Measurements from ENCODE around the gene DCN.

DCN gene

DNA sequence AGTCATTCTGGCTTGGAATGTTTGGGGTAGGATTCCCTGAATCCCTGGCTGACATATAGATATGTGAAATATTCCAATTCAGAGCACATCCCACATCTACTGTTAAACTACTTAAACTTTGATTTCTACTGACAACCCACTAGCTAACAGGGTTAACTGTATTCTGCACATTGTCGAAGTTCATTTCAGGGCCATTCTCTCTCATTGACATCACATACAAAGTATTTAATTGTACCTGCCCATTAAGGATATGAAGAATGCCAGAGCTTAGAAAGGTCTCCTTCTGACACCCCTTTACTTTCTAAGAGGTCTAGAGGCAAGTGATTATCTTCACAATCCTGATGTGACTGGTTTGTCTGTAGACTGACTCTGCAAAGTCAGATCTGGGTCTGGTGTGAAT, 2.8 kb upstream of the DCN start:
- no peak for DNase-seq (ENCODE audit: low spot score)

DNA sequence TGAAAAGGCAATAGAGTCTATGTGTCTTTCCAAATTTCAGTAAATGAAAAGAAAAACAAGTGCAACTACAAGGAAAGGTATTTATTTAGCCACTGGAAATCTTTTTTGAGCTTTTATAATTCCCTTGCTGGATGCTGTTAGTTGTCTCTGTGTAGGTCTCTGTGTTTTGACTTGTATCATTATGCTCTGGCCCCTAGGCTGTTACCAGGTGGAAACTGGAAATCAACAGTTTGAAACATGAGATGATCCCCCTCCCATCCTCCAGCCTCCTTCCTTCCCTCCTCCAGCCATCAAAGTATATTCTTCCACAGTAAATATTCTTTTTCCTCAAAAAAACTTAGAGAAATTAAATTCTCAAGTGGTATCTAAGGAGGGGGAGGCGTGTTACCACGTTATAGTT, 934 bp upstream of the DCN start:
- no peak for DNase-seq (ENCODE audit: low spot score)

DNA sequence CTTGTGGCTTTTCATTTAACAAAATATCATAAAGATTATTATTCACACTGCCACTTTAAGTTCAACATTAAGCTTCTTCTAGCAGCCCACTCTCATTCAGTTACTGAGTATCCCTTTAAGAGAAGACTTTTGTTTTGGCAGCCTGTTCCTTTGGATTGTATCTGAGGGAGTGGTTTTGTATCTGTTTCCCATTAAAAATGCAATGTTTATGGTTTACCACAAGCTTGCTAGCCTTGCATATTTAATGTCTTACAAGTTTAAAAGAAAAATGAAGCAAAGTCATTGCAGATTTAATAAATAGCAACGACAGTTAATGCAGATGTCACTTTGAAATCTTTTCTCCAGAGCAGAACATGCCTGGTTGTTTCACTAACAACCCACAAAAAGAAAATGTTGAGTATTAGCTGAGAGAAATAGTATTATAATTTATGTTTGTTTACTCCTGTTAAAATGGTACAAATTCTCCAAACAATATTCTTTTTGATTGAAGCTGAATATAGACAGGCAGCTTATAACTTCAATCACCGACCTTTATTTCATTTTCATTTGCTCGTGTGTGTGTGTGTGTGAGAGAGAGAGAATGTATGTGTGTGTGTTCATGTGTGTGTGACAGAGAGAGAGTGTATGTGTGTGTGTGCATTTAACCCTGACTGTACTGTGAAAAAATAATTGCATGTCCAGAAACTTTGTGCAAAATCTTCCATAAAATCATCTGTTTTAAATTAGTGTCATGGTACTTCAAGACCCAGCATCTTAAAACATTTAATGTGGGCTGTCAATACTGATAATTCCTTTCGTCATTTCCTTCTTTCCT, 1.8 kb downstream of the DCN start:
- no peak for DNase-seq (ENCODE audit: low spot score)

DNA sequence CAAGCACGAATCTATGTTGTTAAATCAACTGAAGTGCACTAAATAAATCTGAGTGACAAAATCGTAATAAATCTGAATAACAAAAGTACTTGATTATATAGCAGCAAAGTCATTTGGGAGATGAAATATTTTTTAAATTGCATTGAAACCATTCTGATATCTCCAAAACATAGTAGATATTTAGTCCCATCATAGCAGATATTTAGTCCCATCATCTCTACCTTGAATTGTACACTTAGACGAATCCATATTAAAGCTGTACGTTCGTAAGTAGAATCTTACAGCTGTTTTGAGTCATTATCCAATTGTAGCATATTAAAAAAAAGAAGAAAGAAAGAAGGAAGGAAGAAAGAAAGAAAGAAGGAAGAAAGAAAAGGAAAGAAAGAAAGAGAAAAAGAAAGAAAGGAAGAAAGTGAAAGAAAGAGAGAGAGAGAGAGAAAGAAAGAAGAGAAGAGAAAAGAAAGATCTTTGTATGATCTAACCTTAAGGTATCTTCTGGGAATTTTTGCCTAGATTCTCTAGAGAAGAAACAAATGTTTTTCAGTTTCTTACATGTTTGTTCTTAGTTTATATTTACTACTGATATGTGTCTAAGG, 2.6 kb downstream of the DCN start:
- no peak for DNase-seq (ENCODE audit: low spot score)

DNA sequence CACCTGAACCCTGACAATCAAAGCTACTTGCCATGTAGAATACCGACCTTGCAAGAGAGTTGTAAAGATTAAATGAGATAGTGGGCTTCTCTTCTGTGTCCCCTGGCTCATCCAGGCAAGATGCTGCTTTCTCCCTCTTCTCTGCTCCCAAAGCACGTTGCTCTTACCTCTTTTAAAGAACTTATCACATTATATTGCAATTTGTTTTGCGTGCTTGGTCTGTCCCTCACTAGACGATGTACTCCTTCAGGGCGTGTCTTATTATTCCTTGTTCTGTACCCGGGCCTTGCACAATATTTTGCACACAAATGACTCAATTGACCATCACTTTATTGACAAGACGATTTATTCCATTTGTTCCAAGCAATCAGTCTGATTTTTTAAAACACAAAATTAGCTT, 3.3 kb downstream of the DCN start:
- DNase-seq (ENCODE audit: low spot score) = no peak

DNA sequence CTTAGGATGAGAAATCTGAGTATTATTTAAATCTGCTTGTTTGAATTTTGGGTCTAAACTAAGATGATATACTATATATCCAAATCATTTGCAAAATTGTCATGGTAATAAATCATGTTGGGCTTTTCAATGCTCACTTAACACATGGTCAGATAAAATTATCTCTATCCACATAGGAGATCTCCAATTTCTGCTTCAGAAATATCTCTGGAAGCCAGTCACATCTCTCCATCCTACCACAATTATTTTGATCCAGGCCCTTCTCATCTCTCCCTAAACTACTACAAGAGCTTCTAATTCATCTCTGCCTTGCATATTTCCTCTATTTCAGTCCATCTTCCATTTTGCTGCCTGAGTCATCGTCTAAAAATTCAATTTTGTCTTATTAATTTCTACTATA, 3.8 kb downstream of the DCN start:
- no peak for DNase-seq (ENCODE audit: low spot score)

DNA sequence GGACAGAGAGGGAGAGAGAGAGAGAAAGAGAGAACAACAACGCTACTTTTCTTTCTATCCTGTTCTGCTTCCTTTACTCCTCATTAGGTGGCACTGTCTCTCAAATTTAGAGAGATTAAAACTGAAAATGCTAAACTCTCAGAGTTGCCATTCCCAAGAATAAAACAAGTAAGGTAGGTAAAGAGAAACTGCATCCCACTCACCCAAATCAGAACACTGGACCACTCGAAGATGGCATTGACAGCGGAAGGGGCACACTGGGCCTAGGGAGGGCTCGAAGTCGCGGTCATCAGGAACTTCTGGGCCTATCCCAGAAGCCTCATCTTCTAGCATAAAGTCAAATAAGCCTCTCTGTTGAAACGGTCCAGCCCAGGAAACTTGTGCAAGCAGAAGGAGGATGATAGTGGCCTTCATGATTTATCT, 4.5 kb downstream of the DCN start:
- no peak for DNase-seq (ENCODE audit: low spot score)

DNA sequence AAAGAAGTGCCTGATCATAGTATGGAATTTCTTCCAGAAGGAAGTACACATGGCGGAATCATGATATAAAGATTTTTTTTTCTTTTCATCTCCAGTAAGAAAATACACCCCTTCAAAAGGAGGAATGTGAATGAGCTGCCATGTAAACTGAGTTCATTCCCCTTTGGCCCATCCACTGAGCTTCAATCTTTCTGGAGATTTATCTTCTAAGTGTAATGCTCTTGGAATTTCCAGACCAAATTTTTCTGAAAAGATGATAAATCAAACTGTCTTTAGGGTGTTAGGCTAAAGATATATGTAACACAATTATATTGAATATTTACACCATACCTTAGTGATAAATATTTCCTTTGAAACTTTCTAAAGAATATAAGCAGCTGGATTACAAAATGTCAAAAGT, 5.2 kb downstream of the DCN start:
- no peak for DNase-seq (ENCODE audit: low spot score)

DNA sequence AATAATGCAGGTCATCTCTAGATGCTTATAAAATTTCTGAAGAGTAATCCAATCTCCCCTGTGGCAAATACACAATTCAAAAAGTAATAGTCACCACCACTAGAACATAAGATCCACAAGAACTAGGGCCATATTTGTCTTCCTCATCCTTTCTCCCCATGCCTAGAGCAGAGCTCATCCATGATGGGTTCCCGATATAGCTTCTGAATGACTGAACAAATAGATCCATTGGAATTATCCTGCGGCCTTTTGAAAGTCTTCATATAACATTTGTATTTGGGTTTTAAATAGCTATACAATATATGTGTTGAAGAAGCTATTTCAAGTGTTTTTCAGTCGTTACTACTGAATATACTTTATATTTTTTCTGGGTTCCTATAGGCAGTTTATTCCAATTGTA, 5.7 kb downstream of the DCN start:
- DNase-seq (ENCODE audit: low spot score) = no peak

DNA sequence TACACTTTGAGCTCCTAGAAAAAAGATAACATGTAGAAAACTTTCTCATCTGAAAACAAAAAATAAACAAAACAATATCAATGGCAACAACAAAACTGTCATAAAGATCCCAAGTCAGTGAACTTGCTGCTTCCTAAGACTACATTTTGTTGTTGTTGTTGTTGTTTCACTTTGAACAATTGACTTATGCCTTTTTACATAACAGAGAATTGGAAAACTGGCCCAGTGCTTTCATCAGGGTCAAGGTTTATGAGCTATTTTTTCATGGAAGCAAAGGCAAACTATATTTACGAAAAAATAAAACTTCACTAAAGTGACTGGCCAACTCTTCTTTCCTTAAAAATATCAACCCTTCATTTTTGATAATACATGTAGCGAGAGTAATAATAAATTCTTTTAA, 6.3 kb downstream of the DCN start:
- DNase-seq (ENCODE audit: low spot score) = no peak

DNA sequence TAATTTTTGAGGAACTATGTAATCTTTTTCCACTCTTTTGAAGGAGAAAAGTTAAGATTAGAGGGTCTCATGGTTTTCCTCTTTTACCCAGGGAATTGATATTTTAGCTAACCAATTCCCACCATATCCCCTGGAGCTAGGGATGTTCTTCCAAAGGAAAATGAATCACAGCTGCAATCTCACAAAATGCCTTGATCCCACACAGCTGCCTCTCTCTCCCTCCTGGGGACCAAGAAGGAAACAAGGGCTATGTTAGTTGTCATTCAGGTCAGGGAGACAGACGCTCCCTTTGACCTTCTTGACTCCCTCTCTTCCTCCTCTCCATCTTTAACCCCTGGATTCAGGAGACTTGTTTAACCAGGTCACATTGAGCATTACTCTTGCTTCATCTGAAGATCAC, 9.5 kb downstream of the DCN start:
- DNase-seq (ENCODE audit: low spot score) = no peak

DNA sequence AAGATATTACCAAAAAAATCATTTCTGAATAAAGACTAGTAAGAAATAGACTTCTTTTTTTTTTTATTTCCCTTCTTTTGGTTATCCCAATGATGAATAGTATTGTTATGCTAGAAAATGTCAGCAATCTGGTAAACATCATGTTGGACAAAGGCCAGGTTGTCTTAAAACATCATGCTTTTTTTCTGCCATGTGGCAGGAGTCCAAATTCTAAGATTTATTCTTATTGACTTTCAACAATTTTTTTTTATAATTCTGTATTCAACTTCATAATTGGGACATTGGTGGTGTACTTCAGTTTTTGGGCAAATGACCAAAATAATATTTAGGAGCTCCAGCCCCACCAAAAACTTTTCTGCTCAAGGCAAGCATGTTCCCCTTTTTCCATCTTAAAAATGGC, 10.5 kb downstream of the DCN start:
- DNase-seq (ENCODE audit: low spot score) = no peak

DNA sequence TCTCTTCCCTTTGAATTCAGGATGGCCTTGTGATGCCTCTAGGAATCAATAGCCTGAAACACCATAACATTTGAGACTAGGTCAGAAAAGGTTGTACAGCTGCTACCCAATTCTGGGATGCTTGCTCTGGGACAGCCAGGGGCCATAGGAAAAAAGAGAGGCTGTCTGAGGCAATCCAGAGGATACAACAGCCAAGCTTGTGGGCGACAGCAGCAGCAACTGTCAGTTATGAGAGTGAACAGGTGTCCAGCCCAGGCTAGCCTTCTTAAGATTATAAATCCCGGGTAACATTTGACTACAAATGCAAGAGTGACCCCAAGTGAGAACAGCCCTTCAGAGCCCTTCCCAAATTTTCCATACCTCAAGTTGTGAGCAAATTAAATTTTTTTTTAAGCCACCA, 11.1 kb downstream of the DCN start:
- DNase-seq (ENCODE audit: low spot score) = no peak

DNA sequence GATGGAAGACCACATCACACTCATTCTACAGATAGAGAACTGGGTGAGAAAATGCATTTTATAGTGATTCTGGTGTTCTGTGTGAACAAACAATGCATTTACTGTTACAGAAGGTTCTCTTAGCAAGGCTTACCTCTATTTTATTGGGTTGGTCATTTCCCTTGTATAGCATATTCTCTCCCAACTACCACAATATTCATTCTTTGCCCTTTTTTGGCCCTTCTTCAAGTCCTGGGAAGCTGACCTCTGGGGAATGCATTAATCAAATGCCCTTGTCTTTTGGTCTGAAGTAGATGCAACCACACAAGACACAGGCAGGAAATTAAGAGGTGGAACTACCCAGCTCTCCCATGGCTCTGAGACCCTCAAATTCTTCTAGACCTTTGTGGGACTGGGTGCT, 19.5 kb downstream of the DCN start:
- no peak for DNase-seq (ENCODE audit: low spot score)

DNA sequence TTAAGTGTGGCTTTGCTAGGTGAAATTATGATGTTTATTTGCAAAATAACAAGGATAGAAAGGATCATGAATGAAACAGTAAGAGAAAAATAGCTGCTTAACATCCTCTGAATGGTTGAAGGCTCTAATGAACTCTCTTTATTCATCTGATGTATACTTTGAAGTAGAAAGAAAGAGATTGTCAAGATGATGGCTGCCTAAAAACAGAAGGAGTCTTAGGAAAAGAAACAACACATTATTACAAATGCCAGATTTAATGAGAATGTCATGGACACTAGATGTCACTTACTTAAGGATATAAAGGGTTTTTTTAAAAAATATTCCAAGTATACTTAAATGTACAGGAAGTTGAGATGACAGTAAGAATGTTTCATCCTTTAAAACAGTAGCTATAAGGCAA, 21.6 kb downstream of the DCN start:
- DNase-seq (ENCODE audit: low spot score) = no peak

DNA sequence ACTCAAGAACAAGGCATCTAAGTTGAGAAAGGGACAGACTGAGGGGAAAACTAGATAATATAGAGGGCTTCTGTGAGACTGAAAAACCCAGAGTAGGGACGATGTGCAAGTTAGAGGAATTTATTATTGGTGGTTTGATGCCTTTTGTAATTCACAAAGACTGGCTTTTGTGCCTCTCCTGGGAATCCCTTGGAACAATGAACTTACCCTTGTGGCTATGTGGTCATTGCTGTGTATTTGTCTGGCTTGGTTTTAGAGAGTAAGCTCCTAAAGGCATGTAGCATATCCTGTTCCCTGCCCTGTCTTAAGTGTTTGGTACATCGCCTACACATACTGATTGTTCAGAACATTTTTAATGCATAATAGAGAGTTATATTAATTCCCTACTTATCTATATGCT, 26.6 kb downstream of the DCN start:
- DNase-seq (ENCODE audit: low spot score) = no peak

DNA sequence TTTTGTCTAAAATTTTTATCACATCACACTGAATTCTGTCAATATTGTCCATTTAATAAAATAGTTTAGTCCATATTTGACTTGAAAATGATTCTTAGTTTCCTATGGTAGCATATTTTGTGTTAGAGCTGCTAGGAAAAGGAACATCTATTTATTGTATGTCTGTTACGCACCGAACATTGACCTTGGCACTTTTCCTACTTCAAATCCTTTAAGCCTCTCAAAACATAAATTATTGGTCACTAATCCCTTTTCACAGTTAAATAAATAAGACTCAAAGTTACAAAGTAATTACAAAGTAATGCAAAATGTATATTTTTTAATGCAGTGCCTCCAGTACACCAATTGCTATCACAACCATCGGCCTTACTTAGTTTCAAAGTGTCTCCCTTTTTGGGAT, 28.5 kb downstream of the DCN start:
- DNase-seq (ENCODE audit: low spot score) = no peak

DNA sequence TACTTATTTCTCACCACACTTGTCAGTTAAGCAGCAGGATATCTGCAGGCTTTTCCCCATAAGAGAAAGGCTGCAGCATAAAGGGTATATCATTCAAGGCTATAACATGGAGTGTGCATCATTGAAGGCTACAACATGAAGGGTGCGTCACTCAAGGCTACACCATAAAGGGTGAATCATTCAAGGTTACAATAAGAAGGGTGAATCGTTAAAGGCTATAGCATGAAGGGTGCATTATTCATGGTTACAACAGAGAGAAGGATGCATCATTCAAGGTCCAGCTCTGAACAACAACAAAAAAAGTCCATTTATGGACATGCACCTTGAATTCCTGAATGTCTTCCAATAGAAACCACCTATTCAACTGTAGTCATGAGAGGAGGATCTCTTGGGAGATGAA, 38.6 kb downstream of the DCN start:
- no peak for DNase-seq (ENCODE audit: low spot score)

DNA sequence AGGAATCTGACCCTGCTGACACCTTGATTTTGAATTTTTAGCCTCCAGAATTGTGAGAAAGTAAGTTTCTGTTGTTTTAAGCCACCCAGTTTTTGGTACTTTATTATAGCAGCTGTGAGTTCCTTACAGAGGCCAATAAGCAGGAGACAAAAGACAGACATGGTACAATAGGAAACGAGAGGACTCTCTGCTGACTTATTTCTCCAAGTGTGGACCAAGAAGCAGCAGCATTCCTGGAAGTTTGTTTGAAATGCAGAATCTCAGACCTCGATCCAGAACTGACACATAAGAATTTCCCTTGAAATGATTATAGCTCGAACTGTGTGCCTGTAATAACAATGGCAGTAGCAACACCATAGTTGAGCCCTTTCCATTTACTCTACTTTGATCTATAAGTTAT, 39.4 kb downstream of the DCN start:
- DNase-seq (ENCODE audit: low spot score) = no peak

DNA sequence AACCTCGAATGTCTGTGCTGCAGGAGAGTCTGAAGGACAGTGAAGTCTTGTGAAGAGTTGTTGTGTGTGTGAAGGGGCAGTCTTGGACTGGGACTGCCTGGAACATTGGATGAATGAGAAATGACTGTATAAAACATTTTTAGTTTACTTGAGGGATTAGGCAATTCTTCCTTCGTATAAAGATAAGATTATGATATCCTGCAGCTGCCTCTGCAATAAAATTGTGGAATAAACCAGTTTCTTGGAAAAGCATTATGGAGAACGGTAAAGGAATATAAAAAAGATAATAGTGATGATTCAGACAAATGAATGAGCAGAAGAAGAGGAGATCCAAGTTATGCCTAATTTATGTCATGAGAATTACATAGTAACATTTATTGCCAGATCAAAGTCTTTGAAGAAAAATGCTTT, 40.4 kb downstream of the DCN start:
- DNase-seq (ENCODE audit: low spot score) = no peak

DNA sequence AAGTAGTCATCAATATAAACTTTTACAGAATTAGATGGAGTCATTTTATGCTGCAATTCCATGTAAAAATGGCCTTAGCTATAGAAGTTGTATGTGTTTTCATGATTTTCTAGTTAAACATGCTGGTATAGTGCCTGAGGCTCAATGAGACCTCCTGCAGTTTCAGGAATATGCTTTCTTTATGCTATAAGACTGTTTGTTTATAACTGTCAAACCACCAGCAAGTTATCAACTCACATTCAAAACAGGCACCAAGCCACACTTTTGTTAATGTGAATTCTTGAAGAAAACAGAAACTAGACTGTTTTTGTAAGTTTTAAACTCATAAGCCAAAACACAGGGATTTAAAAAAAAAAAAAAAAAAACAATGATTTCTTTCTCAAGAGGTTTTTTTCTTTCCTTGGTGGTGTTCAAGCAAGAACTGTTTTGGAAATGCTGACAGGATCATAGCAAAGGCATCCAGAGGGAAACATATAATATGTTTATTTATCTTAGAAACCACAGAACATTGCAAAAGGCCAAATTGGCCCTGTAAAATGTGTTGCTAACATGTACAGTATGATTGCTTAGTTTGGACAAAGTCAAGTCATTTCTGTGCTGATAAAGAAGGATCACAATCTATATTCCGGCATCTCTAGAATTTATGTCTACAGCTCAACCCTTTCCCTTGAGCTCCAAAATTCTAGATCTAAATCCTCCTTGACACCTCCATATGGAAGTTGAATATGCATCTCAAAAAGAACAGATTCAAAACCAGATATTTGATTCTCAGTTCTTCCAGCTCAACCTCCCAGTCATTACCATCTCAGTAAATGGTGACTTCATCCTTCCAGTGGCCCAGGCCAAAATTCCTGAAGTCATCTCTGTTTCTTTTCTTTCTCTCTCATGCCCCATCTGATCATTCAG, 42.3 kb downstream of the DCN start:
- DNase-seq (ENCODE audit: low spot score) = no peak

DNA sequence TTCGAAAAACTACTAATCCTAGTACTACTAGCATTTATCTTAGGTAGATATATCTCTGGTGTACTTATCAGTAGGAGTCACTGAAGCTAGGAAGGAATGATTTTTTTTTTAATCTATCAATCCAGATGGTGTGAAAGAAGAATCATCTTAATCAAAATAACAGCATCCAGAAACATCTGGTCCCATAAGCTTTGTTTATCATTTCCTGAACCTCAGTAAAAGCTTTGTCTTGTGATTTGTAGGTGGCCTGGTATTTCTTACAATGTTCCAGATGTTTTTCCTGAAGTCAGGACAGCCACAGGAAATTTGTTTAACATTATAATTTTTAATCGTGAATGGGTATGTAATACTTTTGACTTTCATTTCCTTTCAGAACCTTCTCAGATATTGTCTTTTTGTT, 43.3 kb downstream of the DCN start:
- no peak for DNase-seq (ENCODE audit: low spot score)

DNA sequence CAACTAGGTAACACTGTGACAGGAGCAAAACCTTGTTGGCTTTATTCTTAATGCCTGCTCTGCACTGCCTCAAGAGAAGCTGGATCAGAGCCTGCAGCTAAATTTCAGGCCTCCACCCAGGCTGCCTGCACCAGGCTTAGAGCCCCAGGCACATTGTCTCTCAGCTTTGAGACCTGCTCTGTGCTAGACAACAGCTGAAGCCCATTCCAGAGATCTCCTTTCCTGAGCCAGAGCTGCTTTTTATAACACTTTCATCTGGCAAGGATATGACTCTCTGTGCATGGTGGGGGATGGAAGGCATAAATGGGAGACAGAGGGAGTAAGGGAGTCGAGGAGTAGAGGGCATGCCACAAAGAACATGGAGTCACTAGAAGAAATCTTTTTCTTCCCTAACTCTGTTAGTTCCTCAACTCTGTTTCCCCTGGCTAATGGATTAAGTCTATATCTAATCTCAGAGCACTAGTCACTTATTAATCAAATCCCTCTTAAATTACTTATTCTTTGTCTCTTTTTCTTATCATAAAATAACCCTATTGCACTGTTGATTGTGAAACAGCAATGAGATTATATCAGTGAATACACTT, 44.2 kb downstream of the DCN start:
- DNase-seq (ENCODE audit: low spot score) = no peak

Measured in germinal center (tissue), 1 donor.